Endothelial cell of umbilical vein (primary cell): ENCODE data around the gene NMU. TPM values are rescaled to one million over a fixed set of nuclear protein-coding genes. Genes with fewer than 3 reads are reported as not detected.

Experiments
- BruUV-seq: library from RNA; stranded (reverse); fragments of 400-500 nt; replicated peaks from 2 replicates; lab custom pipeline; 2021; lab: Mats Ljungman, UMichigan
- CTCF ChIA-PET: fragments of 300-600, 350-600 bp; sonication (Branson Sonifier 250); formaldehyde crosslinking; loops from one replicate; lab custom pipeline; 2021; ENCODE audit warnings: antibody characterized with exemption, inconsistent platforms; lab: Charles Lee
- POLR2A ChIA-PET: fragments of 300-600, 350-600 bp; sonication (Branson Sonifier 250); formaldehyde crosslinking; loops from one replicate; lab custom pipeline; 2021; ENCODE audit warnings: antibody characterized with exemption, inconsistent platforms; lab: Charles Lee
- DNase-seq: peaks from one replicate; pipeline ENCODE4 v3.0.0-alpha.2; 2011; ENCODE audit warnings: low read depth, low spot score
- FAIRE-seq: peaks from 2 replicates; lab custom pipeline; 2011; peaks lifted over from hg19 to GRCh38; lab: Jason Lieb, UNC
- H2AFZ ChIP-seq: 2 replicates; pipeline ENCODE4 v1.6.0; 2012; ENCODE audit warnings: low read depth, low read length, control low read depth, inconsistent platforms
- H3K27ac ChIP-seq: 2 replicates; pipeline ENCODE4 v1.5.1; 2011; ENCODE audit warnings: low read depth, mild to moderate bottlenecking, control low read depth, low read length, moderate library complexity; ENCODE audit not compliant: insufficient read depth
- H3K27me3 ChIP-seq, 2 experiments: 2 replicates each; pipeline versions ENCODE4 v1.6.0 to v1.6.1; 2011; ENCODE audit warnings: low read length in 2 of 2, mixed read lengths in 1 of 2; ENCODE audit not compliant: control insufficient read depth in 2 of 2, insufficient read depth in 2 of 2
- H3K36me3 ChIP-seq, 2 experiments: 2 replicates in 1 of 2; 3 replicates in 1 of 2; pipeline ENCODE4 v1.5.1; 2011; ENCODE audit warnings: low read length in 2 of 2, mild to moderate bottlenecking in 1 of 2, moderate library complexity in 1 of 2; ENCODE audit not compliant: control insufficient read depth in 2 of 2, insufficient read depth in 2 of 2; ENCODE audit errors: extremely low read depth in 1 of 2
- H3K4me1 ChIP-seq: 3 replicates; pipeline ENCODE4 v1.5.1; 2011; ENCODE audit warnings: mild to moderate bottlenecking, low read length; ENCODE audit not compliant: control insufficient read depth, insufficient read depth; ENCODE audit errors: extremely low read depth
- H3K4me2 ChIP-seq: 2 replicates; pipeline ENCODE4 v1.6.1; 2011; ENCODE audit warnings: low read length, control low read depth, mixed read lengths; ENCODE audit not compliant: insufficient read depth
- H3K4me3 ChIP-seq, 3 experiments: fragments of 200-600 bp in 1 of 3; sonication (generic), shearing (Covaris generic) in 1 of 3; replicated peaks in 1 of 3; 2 replicates each; pipeline ENCODE4 v1.5.1; 2011 to 2016; ENCODE audit warnings: control low read depth in 3 of 3, low read length in 3 of 3, mild to moderate bottlenecking in 2 of 3, inconsistent platforms in 1 of 3, low read depth in 1 of 3, moderate library complexity in 1 of 3; ENCODE audit not compliant: insufficient read depth in 1 of 3
- H3K79me2 ChIP-seq: 2 replicates; pipeline ENCODE4 v1.6.0; 2012; ENCODE audit warnings: low read length, inconsistent platforms; ENCODE audit not compliant: control insufficient read depth, insufficient read depth
- H3K9ac ChIP-seq: replicated peaks from 2 replicates; pipeline ENCODE3; 2011; ENCODE audit warnings: low read length, control low read depth; ENCODE audit not compliant: insufficient read depth; ENCODE audit errors: extremely low read depth
- H3K9me1 ChIP-seq: replicated peaks from 3 replicates; pipeline ENCODE4 v1.6.0; 2011; ENCODE audit warnings: mild to moderate bottlenecking, low read length; ENCODE audit not compliant: control insufficient read depth, insufficient read depth; ENCODE audit errors: extremely low read depth
- H3K9me3 ChIP-seq: replicated peaks from 2 replicates; pipeline ENCODE4 v1.5.1; 2012; ENCODE audit warnings: low read length, inconsistent platforms; ENCODE audit not compliant: control insufficient read depth, insufficient read depth
- H4K20me1 ChIP-seq: replicated peaks from 2 replicates; pipeline ENCODE3; 2011; ENCODE audit warnings: mild to moderate bottlenecking, low read length; ENCODE audit not compliant: control insufficient read depth, insufficient read depth; ENCODE audit errors: extremely low read depth
- CTCF ChIP-seq, 2 donors: IDR thresholded peaks; 1 replicate in 1 of 2; 2 replicates in 1 of 2; pipeline ENCODE4 v1.5.1; 2011; ENCODE audit warnings: low read length in 2 of 2, mild to moderate bottlenecking in 2 of 2, moderate library complexity in 2 of 2, control low read depth in 1 of 2, inconsistent platforms in 1 of 2, low read depth in 1 of 2; ENCODE audit not compliant: insufficient read depth in 1 of 2; ENCODE audit errors: extremely low read depth in 1 of 2
- EZH2 ChIP-seq: IDR thresholded peaks from 2 replicates; pipeline ENCODE4 v1.6.1; 2012; ENCODE audit warnings: borderline replicate concordance, low read depth, mild to moderate bottlenecking, moderate library complexity, low read length, inconsistent platforms; ENCODE audit not compliant: severe bottlenecking
- FOS ChIP-seq: IDR thresholded peaks from 2 replicates; pipeline ENCODE4 v1.6.1; 2011; ENCODE audit warnings: mild to moderate bottlenecking, low read length, moderate library complexity, borderline replicate concordance; ENCODE audit not compliant: insufficient read depth
- GATA2 ChIP-seq: IDR thresholded peaks from 2 replicates; pipeline ENCODE4 v1.7.0; 2011; ENCODE audit warnings: low read depth, mild to moderate bottlenecking, moderate library complexity, mixed read lengths, low read length; ENCODE audit not compliant: insufficient read length, insufficient read depth
- JUN ChIP-seq: IDR thresholded peaks from 2 replicates; pipeline ENCODE4 v1.6.1; 2011; ENCODE audit warnings: borderline replicate concordance, low read depth; ENCODE audit not compliant: insufficient read length, insufficient read depth
- MAX ChIP-seq: IDR thresholded peaks from 2 replicates; pipeline ENCODE4 v1.6.1; 2011; ENCODE audit not compliant: insufficient read depth, insufficient read length
- MYC ChIP-seq: IDR thresholded peaks from one replicate; pipeline ENCODE4 v1.6.1; 2011; ENCODE audit warnings: mild to moderate bottlenecking, low read depth, low read length
- POLR2A ChIP-seq: IDR thresholded peaks from 2 replicates; pipeline ENCODE4 v1.6.1; 2012; ENCODE audit warnings: low read depth, mild to moderate bottlenecking, control low read depth, low read length
- POLR2AphosphoS5 ChIP-seq: IDR thresholded peaks from 2 replicates; pipeline ENCODE4 v1.6.1; 2012; ENCODE audit warnings: low read depth, mild to moderate bottlenecking, control low read depth, low read length, moderate library complexity; ENCODE audit not compliant: insufficient read depth
- dilution Hi-C: fragments of 300-500 bp; cut with MboI; formaldehyde crosslinking; loops from one replicate; pipeline ENCODE4 v1.15.0; 2019; ENCODE audit warnings: low sequenced_read_pairs; ENCODE audit not compliant: extremely low pct_ligation_motif_present
- intact Hi-C: fragments of 100-400 bp; cut with micrococcal nuclease; formaldehyde crosslinking; loops from one replicate; pipeline ENCODE4 v1.10.0; 2022
- polyA plus RNA-seq, 4 experiments: library from polyadenylated mRNA; depleted of rRNA in 3 of 4; stranded (reverse) in 3 of 4; unstranded in 1 of 4; fragments of >200 nt; gene quantifications; 2 replicates each; pipeline versions ENCODE4 v1.2.1 to v1.2.3, GENCODE V29; 2011 to 2012; ENCODE audit warnings: missing spikeins in 1 of 4
- total RNA-seq: library from RNA; stranded (reverse); gene quantifications from 2 replicates; pipeline ENCODE4 v1.2.3, GENCODE V29; 2021

Gene NMU
- total and polyA plus RNA-seq, 2 donors (not counting 3 experiments of a cell fraction or from before 2014, with no cell fraction given): 1.4 to 3.7 TPM

GRCh38 chr4:55615008-55615407 is 21.1 kb downstream of the NMU start:
- no peaks in the 10 kb centered on the region for H3K9me1 ChIP-seq
- DNase-seq: no peak
- no peak overlapping the region for H2AFZ ChIP-seq
- H4K20me1 ChIP-seq: no peaks in the 10 kb centered on the region
- ChIA-PET POLR2A (no interaction called here), CTCF (no interaction called here)
- H3K4me1 ChIP-seq: no peaks in the 10 kb centered on the region
- no peak for FAIRE-seq
- no peak overlapping the region for H3K9ac ChIP-seq
- H3K9me3 ChIP-seq: no peaks in the 10 kb centered on the region
- H3K4me3 ChIP-seq: no peak overlapping the region
- H3K27me3 ChIP-seq: no peaks in the 10 kb centered on the region
- no peak overlapping the region for H3K4me2 ChIP-seq
- intact Hi-C loops (no loop called here), dilution Hi-C loops (no loop called here)
- no peak overlapping the region for H3K27ac ChIP-seq
- no peaks in the 10 kb centered on the region for H3K36me3 ChIP-seq
- no TSS peak for BruUV-seq
- no peaks in the 10 kb centered on the region for H3K79me2 ChIP-seq
- TF ChIP-seq JUN: no peak
- no peak for TF ChIP-seq CTCF (IDR thresholded peaks at IDR 0.05; ENCODE audit: extremely low read depth in 1 of 2, insufficient read depth in 1 of 2, low read depth in 1 of 2, low read length in 2 of 2)
- no peak for TF ChIP-seq MYC
- TF ChIP-seq POLR2AphosphoS5: no peak
- no peak for TF ChIP-seq FOS
- TF ChIP-seq MAX: no peak
- TF ChIP-seq GATA2: no peak
- no peak for TF ChIP-seq POLR2A
- no peak for TF ChIP-seq EZH2
